ENCODE measurements around the gene MTF1.

Gene MTF1

DNA sequence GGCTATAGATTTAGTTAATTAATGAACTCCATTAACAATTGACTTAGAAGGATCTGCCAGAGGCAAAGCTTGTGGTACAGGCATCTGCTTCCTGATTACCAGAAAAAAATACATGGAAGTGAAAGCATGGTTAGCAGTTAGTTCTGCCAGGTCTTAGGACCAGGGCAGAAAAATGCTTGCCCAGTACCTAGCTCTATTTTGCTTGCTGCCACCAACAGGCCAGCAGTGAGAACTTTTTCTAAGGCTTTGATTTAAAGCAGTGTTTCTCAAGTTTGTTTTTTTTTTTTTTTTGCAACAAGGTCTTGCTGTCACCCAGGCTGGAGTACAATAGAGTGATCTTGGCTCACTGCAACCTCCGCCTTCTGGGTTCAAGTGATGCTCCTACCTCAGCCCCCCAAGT lies 16.4 kb upstream of the MTF1 start:
- Histone ChIP-seq H3K27me3 (ENCODE audit: low read depth, low read length) (no peaks in the 10 kb centered on the region), H3K4me3 (ENCODE audit: low read length) (no peak overlapping the region), H3K9me3 (ENCODE audit: insufficient read depth, low read length) (no peaks in the 10 kb centered on the region), H2AFZ (ENCODE audit: low read depth, low read length) (no peak overlapping the region), H3K27ac (ENCODE audit: low read length) (peak overlapping the region; percentile 23; the same call in 1 of the 2 replicates), H3K36me3 (replicated peaks; ENCODE audit: low read depth, low read length) (peaks cover 4% of the 10 kb centered on the region), H3K9ac (ENCODE audit: low read length) (no peak overlapping the region), H3K79me2 (ENCODE audit: low read length) (no peaks in the 10 kb centered on the region), H3K4me1 (ENCODE audit: low read length) (peaks cover 4% of the 10 kb centered on the region; the same call in 1 of the 2 replicates), H3K4me2 (ENCODE audit: low read length) (no peak overlapping the region), H4K20me1 (ENCODE audit: insufficient read depth, low read length) (no peaks in the 10 kb centered on the region)
- TF ChIP-seq, protein P1, sequence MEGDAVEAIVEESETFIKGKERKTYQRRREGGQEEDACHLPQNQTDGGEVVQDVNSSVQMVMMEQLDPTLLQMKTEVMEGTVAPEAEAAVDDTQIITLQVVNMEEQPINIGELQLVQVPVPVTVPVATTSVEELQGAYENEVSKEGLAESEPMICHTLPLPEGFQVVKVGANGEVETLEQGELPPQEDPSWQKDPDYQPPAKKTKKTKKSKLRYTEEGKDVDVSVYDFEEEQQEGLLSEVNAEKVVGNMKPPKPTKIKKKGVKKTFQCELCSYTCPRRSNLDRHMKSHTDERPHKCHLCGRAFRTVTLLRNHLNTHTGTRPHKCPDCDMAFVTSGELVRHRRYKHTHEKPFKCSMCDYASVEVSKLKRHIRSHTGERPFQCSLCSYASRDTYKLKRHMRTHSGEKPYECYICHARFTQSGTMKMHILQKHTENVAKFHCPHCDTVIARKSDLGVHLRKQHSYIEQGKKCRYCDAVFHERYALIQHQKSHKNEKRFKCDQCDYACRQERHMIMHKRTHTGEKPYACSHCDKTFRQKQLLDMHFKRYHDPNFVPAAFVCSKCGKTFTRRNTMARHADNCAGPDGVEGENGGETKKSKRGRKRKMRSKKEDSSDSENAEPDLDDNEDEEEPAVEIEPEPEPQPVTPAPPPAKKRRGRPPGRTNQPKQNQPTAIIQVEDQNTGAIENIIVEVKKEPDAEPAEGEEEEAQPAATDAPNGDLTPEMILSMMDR (IDR thresholded peaks at IDR 0.05; ENCODE audit: low read depth, low read length): peak; percentile 30
- TF ChIP-seq EZH2phosphoT487 (IDR thresholded peaks at IDR 0.05; ENCODE audit: low read depth): no peak

DNA sequence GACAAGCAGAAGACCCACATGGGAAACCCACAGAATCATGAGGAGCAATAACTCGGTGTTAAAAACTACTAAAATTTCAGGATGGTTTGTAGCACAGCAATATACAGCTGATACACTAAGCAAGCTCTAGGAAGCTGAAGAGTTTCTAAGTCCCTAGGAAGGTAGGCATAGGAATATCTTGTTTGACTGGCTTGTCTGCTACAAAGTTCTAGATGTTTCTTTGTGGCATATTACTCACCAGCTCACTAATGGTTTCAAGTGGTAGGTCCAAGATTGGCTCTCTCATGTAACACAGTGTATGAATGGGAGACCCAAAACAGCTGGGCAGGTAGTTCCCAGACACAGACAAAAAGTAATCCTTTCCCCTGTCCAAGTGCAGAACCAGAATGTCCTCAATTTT lies 13.3 kb upstream of the MTF1 start:
- no peak overlapping the region for H2AFZ ChIP-seq (ENCODE audit: low read depth, low read length)
- no peaks in the 10 kb centered on the region for H3K9me3 ChIP-seq (ENCODE audit: insufficient read depth, low read length)
- peaks cover 4% of the 10 kb centered on the region; the same call in 1 of the 2 replicates for H3K4me1 ChIP-seq (ENCODE audit: low read length)
- H3K27ac ChIP-seq (ENCODE audit: low read length): no peak overlapping the region
- H3K27me3 ChIP-seq (ENCODE audit: low read depth, low read length): no peaks in the 10 kb centered on the region
- TF ChIP-seq EZH2phosphoT487 (IDR thresholded peaks at IDR 0.05; ENCODE audit: low read depth): no peak
- TF ChIP-seq, protein P1 (IDR thresholded peaks at IDR 0.05; ENCODE audit: low read depth, low read length): no peak
- H3K36me3 ChIP-seq (replicated peaks; ENCODE audit: low read depth, low read length): peaks cover 4% of the 10 kb centered on the region
- H3K4me2 ChIP-seq (ENCODE audit: low read length): no peak overlapping the region
- no peaks in the 10 kb centered on the region for H4K20me1 ChIP-seq (ENCODE audit: insufficient read depth, low read length)
- no peaks in the 10 kb centered on the region for H3K79me2 ChIP-seq (ENCODE audit: low read length)
- no peak overlapping the region for H3K4me3 ChIP-seq (ENCODE audit: low read length)
- no peak overlapping the region for H3K9ac ChIP-seq (ENCODE audit: low read length)

DNA sequence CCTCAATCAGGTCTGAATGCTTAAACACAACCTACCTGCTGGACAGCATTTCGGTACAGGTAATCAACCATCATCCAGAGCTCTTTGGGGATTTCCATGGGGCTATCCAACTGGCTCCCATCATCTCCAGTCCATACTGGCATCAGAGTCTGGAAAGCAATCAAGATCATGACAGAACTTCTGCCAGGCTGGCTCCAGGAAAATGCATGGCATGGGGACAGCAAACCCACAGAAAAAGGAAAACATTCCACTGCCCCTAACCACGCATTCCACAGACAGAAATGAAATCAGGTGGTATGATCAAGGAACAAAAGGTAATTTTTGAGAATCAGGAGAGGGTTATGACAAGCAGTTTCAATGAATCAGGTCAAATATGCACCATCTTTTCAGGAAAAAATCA lies 9.1 kb upstream of the MTF1 start:
- Histone ChIP-seq H3K4me1 (ENCODE audit: low read length) (no peaks in the 10 kb centered on the region), H3K9me3 (ENCODE audit: insufficient read depth, low read length) (no peaks in the 10 kb centered on the region), H3K9ac (ENCODE audit: low read length) (no peak overlapping the region), H2AFZ (ENCODE audit: low read depth, low read length) (no peak overlapping the region), H3K4me3 (ENCODE audit: low read length) (no peak overlapping the region), H3K36me3 (replicated peaks; ENCODE audit: low read depth, low read length) (peaks cover 6% of the 10 kb centered on the region), H3K27me3 (ENCODE audit: low read depth, low read length) (no peaks in the 10 kb centered on the region), H3K27ac (ENCODE audit: low read length) (no peak overlapping the region), H3K4me2 (ENCODE audit: low read length) (no peak overlapping the region), H3K79me2 (ENCODE audit: low read length) (no peaks in the 10 kb centered on the region), H4K20me1 (ENCODE audit: insufficient read depth, low read length) (no peaks in the 10 kb centered on the region)
- TF ChIP-seq EZH2phosphoT487 (IDR thresholded peaks at IDR 0.05; ENCODE audit: low read depth): no peak
- TF ChIP-seq, protein P1 (IDR thresholded peaks at IDR 0.05; ENCODE audit: low read depth, low read length): no peak

DNA sequence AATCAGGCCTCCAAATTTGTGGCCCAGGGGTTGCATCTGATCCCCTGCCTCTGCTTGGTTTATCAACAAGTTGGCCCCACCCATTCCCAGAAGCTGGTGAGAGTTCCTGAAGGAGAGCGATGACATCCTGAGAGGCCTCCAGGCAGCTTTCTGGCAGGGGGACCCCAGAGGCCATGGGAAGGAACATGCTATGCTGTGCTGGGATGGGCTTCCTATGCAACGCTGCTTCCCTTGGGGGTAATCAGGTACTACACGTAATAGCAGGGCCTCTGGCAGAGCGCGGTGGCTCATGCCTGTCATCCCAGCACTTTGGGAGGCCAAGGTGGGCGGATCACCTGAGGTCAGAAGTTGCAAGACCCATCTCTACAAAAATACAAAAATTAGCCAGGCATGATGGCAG lies 8.4 kb upstream of the MTF1 start:
- H3K4me1 ChIP-seq (ENCODE audit: low read length): no peaks in the 10 kb centered on the region
- H3K36me3 ChIP-seq (replicated peaks; ENCODE audit: low read depth, low read length): peaks cover 2% of the 10 kb centered on the region
- no peak overlapping the region for H3K4me2 ChIP-seq (ENCODE audit: low read length)
- H3K9me3 ChIP-seq (ENCODE audit: insufficient read depth, low read length): no peaks in the 10 kb centered on the region
- no peak overlapping the region for H3K9ac ChIP-seq (ENCODE audit: low read length)
- TF ChIP-seq, protein P1 (IDR thresholded peaks at IDR 0.05; ENCODE audit: low read depth, low read length): no peak
- TF ChIP-seq EZH2phosphoT487 (IDR thresholded peaks at IDR 0.05; ENCODE audit: low read depth): no peak
- H4K20me1 ChIP-seq (ENCODE audit: insufficient read depth, low read length): no peaks in the 10 kb centered on the region
- H3K27ac ChIP-seq (ENCODE audit: low read length): no peak overlapping the region
- H2AFZ ChIP-seq (ENCODE audit: low read depth, low read length): no peak overlapping the region
- no peak overlapping the region for H3K4me3 ChIP-seq (ENCODE audit: low read length)
- H3K79me2 ChIP-seq (ENCODE audit: low read length): no peaks in the 10 kb centered on the region
- H3K27me3 ChIP-seq (ENCODE audit: low read depth, low read length): no peaks in the 10 kb centered on the region
